HG03457 (cell line): ENCODE measurements around the gene ATMIN.

Experiments
- ATAC-seq: cut with Tn5 transposase; IDR thresholded peaks from one replicate; pipeline ENCODE4 v1.9.1; 2021; ENCODE audit warnings: moderate number of reproducible peaks; ENCODE audit not compliant: unreplicated experiment

The ATMIN gene

GRCh38 chr16:81035398-81035974 is at the start of gene ATMIN:
Gene ATMIN (plus strand): TSS chr16:81035842. CDS start chr16:81035871, 29 bp downstream.
- ATAC-seq = peak; percentile 90

GRCh38 chr16:80986557-80986956 is 49.1 kb upstream of the ATMIN start:
- ATAC-seq = no peak

GRCh38 chr16:80988756-80989155 is 46.9 kb upstream of the ATMIN start:
- no peak for ATAC-seq

- ATAC-seq = no peak
Measured at GRCh38 chr16:80989801-80990200, 45.8 kb upstream of the ATMIN start.

GRCh38 chr16:80990577-80990976 is 45.1 kb upstream of the ATMIN start:
- no peak for ATAC-seq

GRCh38 chr16:80990978-80991377 is 44.7 kb upstream of the ATMIN start:
- ATAC-seq = no peak

- ATAC-seq = no peak
Measured at GRCh38 chr16:80991792-80992430, 43.7 kb upstream of the ATMIN start.

GRCh38 chr16:80992676-80993293 is 42.9 kb upstream of the ATMIN start:
- ATAC-seq = no peak

- no peak for ATAC-seq
Measured at GRCh38 chr16:80993307-80993706, 42.3 kb upstream of the ATMIN start.

GRCh38 chr16:80993834-80994233 is 41.8 kb upstream of the ATMIN start:
- no peak for ATAC-seq

GRCh38 chr16:80994451-80994850 is 41.2 kb upstream of the ATMIN start:
- ATAC-seq = no peak

- ATAC-seq = no peak
Measured at GRCh38 chr16:80996688-80997138, 38.9 kb upstream of the ATMIN start.

- ATAC-seq = no peak
Measured at GRCh38 chr16:80997139-80997798, 38.4 kb upstream of the ATMIN start.

- ATAC-seq = no peak
Measured at GRCh38 chr16:80997964-80998620, 37.5 kb upstream of the ATMIN start.

- no peak for ATAC-seq
Measured at GRCh38 chr16:81000873-81001272, 34.8 kb upstream of the ATMIN start.

- no peak for ATAC-seq
Measured at GRCh38 chr16:81001330-81001729, 34.3 kb upstream of the ATMIN start.

GRCh38 chr16:81003064-81003463 is 32.6 kb upstream of the ATMIN start:
- no peak for ATAC-seq

- ATAC-seq = no peak
Measured at GRCh38 chr16:81003610-81004460, 31.8 kb upstream of the ATMIN start.

- no peak for ATAC-seq
Measured at GRCh38 chr16:81004646-81005353, 30.8 kb upstream of the ATMIN start.
